ENCODE data around the gene TMEM62.
"Not testable (repeated sequence)": the region's sequence is repeated elsewhere in the genome, so short reads cannot be mapped to it uniquely, and the experiment has no call there.

TMEM62 gene

DNA sequence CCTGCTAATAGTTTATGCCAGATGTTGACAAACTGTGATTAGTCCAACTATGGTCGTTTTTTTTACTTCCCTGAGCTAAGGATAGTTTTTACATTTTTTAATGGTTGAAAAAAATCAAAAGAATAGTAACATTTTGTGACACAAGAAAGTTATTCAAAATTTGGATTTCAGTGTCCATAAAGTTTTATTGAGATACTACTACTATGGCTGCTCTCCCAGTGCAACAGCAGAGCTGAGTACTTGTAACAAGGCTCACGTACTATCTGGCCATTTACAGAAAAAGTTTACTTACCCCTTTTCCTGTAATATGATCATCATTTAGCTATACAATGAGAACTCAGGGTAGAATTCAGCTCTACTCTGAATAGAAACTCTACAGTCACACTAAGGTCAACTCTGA is 11.5 kb upstream of the TMEM62 start:
- no peak for TF ChIP-seq CTCF (IDR thresholded peaks at IDR 0.05; ENCODE audit: low read depth, low read length)
- DNase-seq (ENCODE audit: extremely low read depth, low read depth): no peak

- no peak for DNase-seq (ENCODE audit: extremely low read depth, low read depth)
- no peak for TF ChIP-seq CTCF (IDR thresholded peaks at IDR 0.05; ENCODE audit: low read depth, low read length)
These were observed 8.2 kb upstream of the TMEM62 start for GRCh38 chr15:43125100-43125661.

DNA sequence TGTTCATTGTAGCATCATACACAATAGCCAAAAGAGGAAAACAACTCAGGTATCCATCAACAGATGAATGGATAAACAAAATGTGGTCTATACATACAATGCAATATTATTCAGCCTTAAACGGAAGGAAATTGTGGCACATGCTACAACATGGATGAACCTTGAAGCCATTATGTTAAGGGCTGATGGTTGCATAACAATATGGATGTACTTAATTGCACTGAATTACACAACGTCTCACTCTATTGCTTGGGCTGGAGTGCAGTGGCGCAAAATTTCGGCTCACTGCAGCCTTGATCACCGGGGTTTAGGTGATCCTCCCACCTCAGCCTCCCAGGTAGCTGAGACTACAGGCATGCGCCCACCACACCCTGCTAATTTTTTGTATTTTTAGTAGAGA is 7.0 kb upstream of the TMEM62 start:
- no peak for TF ChIP-seq CTCF (IDR thresholded peaks at IDR 0.05; ENCODE audit: low read depth, low read length)
- no peak for DNase-seq (ENCODE audit: extremely low read depth, low read depth)

GRCh38 chr15:43127752-43128151 is 5.6 kb upstream of the TMEM62 start:
- TF ChIP-seq CTCF (IDR thresholded peaks at IDR 0.05; ENCODE audit: low read depth, low read length): no peak
- DNase-seq (ENCODE audit: extremely low read depth, low read depth): no peak

GRCh38 chr15:43128174-43128979 is 5.0 kb upstream of the TMEM62 start:
- not testable (repeated sequence) for DNase-seq (ENCODE audit: extremely low read depth, low read depth)

- DNase-seq (ENCODE audit: extremely low read depth, low read depth): no peak
- no peak for TF ChIP-seq CTCF (IDR thresholded peaks at IDR 0.05; ENCODE audit: low read depth, low read length)
These were observed 4.4 kb upstream of the TMEM62 start for GRCh38 chr15:43128980-43129335.

DNA sequence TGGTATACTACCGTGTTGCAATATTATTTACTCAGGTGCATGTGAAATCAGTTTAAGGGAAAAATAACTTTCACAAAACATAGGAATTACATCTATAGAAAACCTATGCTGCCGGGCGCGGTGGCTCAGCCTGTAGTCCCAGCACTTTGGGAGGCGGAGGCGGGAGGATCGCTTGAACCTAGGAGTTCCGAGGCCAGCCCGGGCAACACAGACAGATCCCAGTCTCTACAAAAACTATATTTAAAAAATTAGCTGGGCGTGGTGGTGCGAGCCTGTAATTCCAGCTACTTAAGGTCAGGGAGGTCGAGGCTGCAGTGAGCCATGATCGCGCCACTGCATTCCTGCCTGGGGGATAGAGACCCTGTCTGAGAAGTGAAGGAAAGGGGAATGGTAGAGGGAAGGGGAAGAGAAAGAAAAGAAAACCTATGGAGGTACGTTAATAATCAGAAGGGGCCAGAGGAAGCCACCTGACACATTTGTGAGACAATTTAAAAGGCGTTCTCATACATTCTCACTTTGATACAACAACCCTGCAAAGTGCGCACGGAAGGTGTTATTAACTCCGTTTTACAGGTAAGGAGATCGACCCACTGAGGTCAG is 456 bp upstream of the TMEM62 start:
- no peak for DNase-seq (ENCODE audit: extremely low read depth, low read depth)
- no peak for TF ChIP-seq CTCF (IDR thresholded peaks at IDR 0.05; ENCODE audit: low read depth, low read length)

Data from AG09319 (cell line).